Right atrium auricular region (tissue), 2 donors: Measurements from ENCODE around the gene HCN2. TPM values are rescaled to one million over a fixed set of nuclear protein-coding genes. Genes with fewer than 3 reads are reported as not detected.

Experiments used
- DNase-seq: peaks from one replicate; pipeline ENCODE4 v3.0.0-alpha.2; 2019; ENCODE audit warnings: low spot score
- H3K27ac ChIP-seq, 2 donors: fragments of 200-600 bp; sonication (generic); 1 replicate in 1 of 2; 2 replicates in 1 of 2; pipeline ENCODE4 v1.5.1; 2016 to 2019
- H3K27me3 ChIP-seq, 2 donors: fragments of 200-600 bp; sonication (generic); one replicate each; pipeline versions ENCODE4 v1.5.1 to v1.6.0; 2017 to 2019
- H3K36me3 ChIP-seq: fragments of 200-600 bp; sonication (generic); one replicate; pipeline ENCODE4 v1.5.1; 2016
- H3K4me1 ChIP-seq, 2 donors: fragments of 200-600 bp; sonication (generic); one replicate each; pipeline versions ENCODE4 v1.5.1 to v1.6.0; 2017 to 2019
- H3K4me3 ChIP-seq, 2 donors: fragments of 200-600 bp; sonication (generic); 1 replicate in 1 of 2; 2 replicates in 1 of 2; pipeline ENCODE4 v1.5.1; 2017 to 2019; ENCODE audit warnings: mild to moderate bottlenecking in 1 of 2, moderate library complexity in 1 of 2
- H3K9me3 ChIP-seq, 2 donors: fragments of 200-600 bp; sonication (generic); one replicate each; pipeline ENCODE4 v1.5.1; 2019
- CTCF ChIP-seq, 2 donors: fragments of 200-600 bp; sonication (generic); IDR thresholded peaks; one replicate each; pipeline ENCODE4 v1.5.1; 2019; ENCODE audit warnings: antibody characterized with exemption in 2 of 2
- total RNA-seq, 2 donors: library from RNA; depleted of rRNA; stranded (reverse); fragments of >200 nt; gene quantifications; one replicate each; pipeline ENCODE4 v1.1.0, GENCODE V29; 2016

HCN2 gene
- total RNA-seq, 2 donors from 2014 or later, result 1.4 to 11.1 TPM

- peaks cover 65% of the 10 kb centered on the region for H3K36me3 ChIP-seq
- DNase-seq, result no peak
- no peak overlapping the region for H3K27ac ChIP-seq
- no peaks in the 10 kb centered on the region for H3K4me1 ChIP-seq
- H3K9me3 ChIP-seq, result no peaks in the 10 kb centered on the region
- no peaks in the 10 kb centered on the region for H3K27me3 ChIP-seq
- H3K4me3 ChIP-seq, result no peak overlapping the region
- TF ChIP-seq CTCF (IDR thresholded peaks at IDR 0.05), result no peak
Observed at GRCh38 chr19:648305-648704, 58.6 kb downstream of the HCN2 start.

DNA sequence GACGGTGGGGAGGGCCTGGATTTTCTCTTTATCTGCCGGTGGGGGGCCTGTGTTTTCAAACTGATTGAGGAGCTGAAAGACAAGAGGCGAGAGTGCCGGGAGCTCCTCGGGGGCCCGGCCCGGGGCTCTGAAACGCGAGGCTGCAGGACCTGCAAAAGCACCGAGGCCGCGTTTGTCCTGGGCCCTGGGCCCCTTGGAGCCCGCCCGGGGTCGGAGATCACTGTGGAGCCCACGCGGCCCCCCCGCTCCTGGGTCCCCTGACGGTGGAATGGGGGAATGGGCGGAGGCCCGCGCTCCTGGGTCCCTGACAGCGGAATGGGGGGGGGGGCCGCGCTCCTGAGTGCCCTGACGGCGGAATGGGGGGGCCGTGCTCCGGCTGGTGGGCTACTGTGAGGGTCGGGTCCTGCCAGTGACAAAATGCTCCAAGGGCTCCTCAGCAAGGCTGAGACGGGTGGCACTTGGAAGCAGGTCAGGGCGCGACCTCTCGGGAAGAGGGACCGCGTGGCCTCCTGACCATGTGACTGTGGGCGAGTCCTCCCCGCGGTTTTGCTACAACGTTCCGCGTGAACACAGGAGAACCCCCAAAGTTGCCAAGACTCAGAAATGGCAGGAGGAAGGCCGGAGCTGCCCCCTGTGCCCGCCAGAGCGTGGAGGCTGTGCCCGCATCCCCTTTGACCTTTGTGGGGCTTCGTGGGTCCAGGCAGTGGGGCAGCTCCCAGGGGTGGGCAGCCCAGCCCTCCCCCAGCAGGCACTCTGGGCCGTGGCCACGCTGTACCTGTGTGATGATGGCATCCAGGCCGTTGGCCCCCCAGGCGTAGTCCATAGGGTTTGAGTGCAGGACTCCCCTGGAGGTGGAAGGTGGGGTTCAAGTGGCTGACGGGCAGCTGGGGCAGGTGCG, 59.5 kb downstream of the HCN2 start:
- TF ChIP-seq CTCF (IDR thresholded peaks at IDR 0.05), result no peak
- Histone ChIP-seq H3K36me3 (peaks cover 71% of the 10 kb centered on the region), H3K4me1 (no peaks in the 10 kb centered on the region), H3K27me3 (no peaks in the 10 kb centered on the region), H3K27ac (no peak overlapping the region), H3K4me3 (no peak overlapping the region), H3K9me3 (no peaks in the 10 kb centered on the region)
- no peak for DNase-seq

GRCh38 chr19:650121-650520, 60.4 kb downstream of the HCN2 start:
- no peak overlapping the region for H3K4me3 ChIP-seq
- no peak for TF ChIP-seq CTCF (IDR thresholded peaks at IDR 0.05)
- H3K9me3 ChIP-seq, result no peaks in the 10 kb centered on the region
- H3K27me3 ChIP-seq, result no peaks in the 10 kb centered on the region
- no peaks in the 10 kb centered on the region for H3K4me1 ChIP-seq
- peaks cover 67% of the 10 kb centered on the region for H3K36me3 ChIP-seq
- no peak overlapping the region for H3K27ac ChIP-seq
- no peak for DNase-seq

GRCh38 chr19:651114-651818, 61.6 kb downstream of the HCN2 start:
- Histone ChIP-seq H3K4me3 (no peak overlapping the region), H3K27ac (no peak overlapping the region), H3K9me3 (no peaks in the 10 kb centered on the region), H3K27me3 (no peaks in the 10 kb centered on the region), H3K4me1 (peaks cover 0 to 7% of the 10 kb centered on the region in 2 donors), H3K36me3 (peaks cover 64% of the 10 kb centered on the region)
- no peak for TF ChIP-seq CTCF (IDR thresholded peaks at IDR 0.05)
- no peak for DNase-seq

GRCh38 chr19:651991-652390, 62.3 kb downstream of the HCN2 start:
- H3K36me3 ChIP-seq, result peaks cover 57% of the 10 kb centered on the region
- H3K27me3 ChIP-seq, result no peaks in the 10 kb centered on the region
- no peak for DNase-seq
- no peaks in the 10 kb centered on the region for H3K9me3 ChIP-seq
- H3K27ac ChIP-seq, result no peak overlapping the region
- no peak for TF ChIP-seq CTCF (IDR thresholded peaks at IDR 0.05)
- H3K4me3 ChIP-seq, result no peak overlapping the region
- peaks cover 0 to 14% of the 10 kb centered on the region in 2 donors for H3K4me1 ChIP-seq
